GM19043 (cell line): ENCODE measurements around the gene MYO16.

Experiments used
- ATAC-seq: cut with Tn5 transposase; IDR thresholded peaks from one replicate; pipeline ENCODE4 v1.9.1; 2021; ENCODE audit warnings: low read depth; ENCODE audit not compliant: unreplicated experiment

The MYO16 gene

GRCh38 chr13:108629181-108629752 lies at the start of gene MYO16:
Gene MYO16, plus strand, starts transcription at chr13:108629611. Its CDS starts 234 bp downstream, at chr13:108629845.
- no peak for ATAC-seq

GRCh38 chr13:108586826-108587225 lies 42.6 kb upstream of the MYO16 start:
- ATAC-seq, result no peak

GRCh38 chr13:108588516-108588915 lies 40.9 kb upstream of the MYO16 start:
- no peak for ATAC-seq

GRCh38 chr13:108594153-108594552 lies 35.3 kb upstream of the MYO16 start:
- ATAC-seq, result no peak

GRCh38 chr13:108595436-108596274 lies 33.8 kb upstream of the MYO16 start:
- no peak for ATAC-seq

GRCh38 chr13:108597943-108598342 lies 31.5 kb upstream of the MYO16 start:
- no peak for ATAC-seq

GRCh38 chr13:108606424-108606823 lies 23.0 kb upstream of the MYO16 start:
- ATAC-seq, result no peak

- no peak for ATAC-seq
Observed at GRCh38 chr13:108609353-108609752, 20.1 kb upstream of the MYO16 start.

- no peak for ATAC-seq
Observed at GRCh38 chr13:108610507-108610906, 18.9 kb upstream of the MYO16 start.

- no peak for ATAC-seq
Observed at GRCh38 chr13:108615241-108615640, 14.2 kb upstream of the MYO16 start.

- ATAC-seq, result no peak
Observed at GRCh38 chr13:108618233-108618632, 11.2 kb upstream of the MYO16 start.

- no peak for ATAC-seq
Observed at GRCh38 chr13:108621462-108621861, 7.9 kb upstream of the MYO16 start.

GRCh38 chr13:108624108-108624507 lies 5.3 kb upstream of the MYO16 start:
- no peak for ATAC-seq

- ATAC-seq, result no peak
Observed at GRCh38 chr13:108624979-108625378, 4.4 kb upstream of the MYO16 start.

GRCh38 chr13:108629988-108630387 lies 577 bp downstream of the MYO16 start:
- no peak for ATAC-seq

- no peak for ATAC-seq
Observed at GRCh38 chr13:108632649-108633167, 3.3 kb downstream of the MYO16 start.

GRCh38 chr13:108638901-108639300 lies 9.5 kb downstream of the MYO16 start:
- ATAC-seq, result no peak

GRCh38 chr13:108643646-108644353 lies 14.4 kb downstream of the MYO16 start:
- no peak for ATAC-seq

- ATAC-seq, result no peak
Observed at GRCh38 chr13:108645376-108645775, 16.0 kb downstream of the MYO16 start.

- no peak for ATAC-seq
Observed at GRCh38 chr13:108650271-108650670, 20.9 kb downstream of the MYO16 start.

- ATAC-seq, result no peak
Observed at GRCh38 chr13:108656742-108657141, 27.3 kb downstream of the MYO16 start.
